Stimulated activated CD4-positive, alpha-beta T cell treated with anti-CD3 and anti-CD28 coated beads, TNF-alpha, amount 100 ng/mL, for 24 hours (primary cell): ENCODE results near the gene CNTNAP3B.
"Not testable (repeated sequence)": the region's sequence is repeated elsewhere in the genome, so short reads cannot be mapped to it uniquely, and the experiment has no call there.

ENCODE experiments used
- DNase-seq, 3 experiments: peaks; one replicate each; pipeline ENCODE4 v3.0.0-alpha.2; 2020; ENCODE audit warnings: low read depth in 3 of 3

The CNTNAP3B gene

GRCh38 chr9:42129073-42129729 is at the start of gene CNTNAP3B:
Gene CNTNAP3B, minus strand, starts transcription at chr9:42129426. Its CDS starts 332 bp downstream, at chr9:42129094.
- DNase-seq, result not testable (repeated sequence)

GRCh38 chr9:42160299-42160698 is 31.1 kb upstream of the CNTNAP3B start:
- not testable (repeated sequence) for DNase-seq

- DNase-seq, result not testable (repeated sequence)
Measured at GRCh38 chr9:42127056-42127841, 2.0 kb downstream of the CNTNAP3B start.

- not testable (repeated sequence) for DNase-seq
Measured at GRCh38 chr9:42121007-42121406, 8.2 kb downstream of the CNTNAP3B start.

- DNase-seq, result not testable (repeated sequence)
Measured at GRCh38 chr9:42095929-42096328, 33.3 kb downstream of the CNTNAP3B start.

- not testable (repeated sequence) for DNase-seq
Measured at GRCh38 chr9:42084559-42084952, 44.7 kb downstream of the CNTNAP3B start.

GRCh38 chr9:42083877-42084558 is 45.2 kb downstream of the CNTNAP3B start:
- DNase-seq, result not testable (repeated sequence)

- DNase-seq, result not testable (repeated sequence)
Measured at GRCh38 chr9:42080376-42080775, 48.9 kb downstream of the CNTNAP3B start.

GRCh38 chr9:42074868-42075267 is 54.4 kb downstream of the CNTNAP3B start:
- not testable (repeated sequence) for DNase-seq

GRCh38 chr9:42071026-42071425 is 58.2 kb downstream of the CNTNAP3B start:
- DNase-seq, result not testable (repeated sequence)

GRCh38 chr9:42070035-42070799 is 59.0 kb downstream of the CNTNAP3B start:
- not testable (repeated sequence) for DNase-seq

- DNase-seq, result not testable (repeated sequence)
Measured at GRCh38 chr9:42053874-42054273, 75.4 kb downstream of the CNTNAP3B start.

GRCh38 chr9:42050701-42051100 is 78.5 kb downstream of the CNTNAP3B start:
- DNase-seq, result not testable (repeated sequence)

- not testable (repeated sequence) for DNase-seq
Measured at GRCh38 chr9:42044422-42045010, 84.7 kb downstream of the CNTNAP3B start.

- not testable (repeated sequence) for DNase-seq
Measured at GRCh38 chr9:42033541-42033940, 95.7 kb downstream of the CNTNAP3B start.

- not testable (repeated sequence) for DNase-seq
Measured at GRCh38 chr9:42020639-42021038, 108.6 kb downstream of the CNTNAP3B start.

- DNase-seq, result not testable (repeated sequence)
Measured at GRCh38 chr9:42018220-42018922, 110.9 kb downstream of the CNTNAP3B start.

GRCh38 chr9:42014317-42014716 is 114.9 kb downstream of the CNTNAP3B start:
- not testable (repeated sequence) for DNase-seq

GRCh38 chr9:41991607-41992006 is 137.6 kb downstream of the CNTNAP3B start:
- DNase-seq, result not testable (repeated sequence)

GRCh38 chr9:41980271-41980670 is 149.0 kb downstream of the CNTNAP3B start:
- not testable (repeated sequence) for DNase-seq
